Suprapubic skin (tissue), 4 donors: ENCODE results near the gene ATXN1.

ENCODE experiments used
- POLR2A ChIP-seq, 2 donors: fragments of 450-650 bp; IDR thresholded peaks; one replicate each; pipeline ENCODE4 v1.6.1; 2017; ENCODE audit warnings: antibody characterized with exemption in 2 of 2, mild to moderate bottlenecking in 2 of 2, moderate library complexity in 2 of 2
- POLR2AphosphoS5 ChIP-seq, 3 donors: sonication (generic); formaldehyde crosslinking; IDR thresholded peaks; one replicate each; pipeline ENCODE4 v1.6.1; 2017; ENCODE audit warnings: antibody characterized with exemption in 3 of 3

DNA sequence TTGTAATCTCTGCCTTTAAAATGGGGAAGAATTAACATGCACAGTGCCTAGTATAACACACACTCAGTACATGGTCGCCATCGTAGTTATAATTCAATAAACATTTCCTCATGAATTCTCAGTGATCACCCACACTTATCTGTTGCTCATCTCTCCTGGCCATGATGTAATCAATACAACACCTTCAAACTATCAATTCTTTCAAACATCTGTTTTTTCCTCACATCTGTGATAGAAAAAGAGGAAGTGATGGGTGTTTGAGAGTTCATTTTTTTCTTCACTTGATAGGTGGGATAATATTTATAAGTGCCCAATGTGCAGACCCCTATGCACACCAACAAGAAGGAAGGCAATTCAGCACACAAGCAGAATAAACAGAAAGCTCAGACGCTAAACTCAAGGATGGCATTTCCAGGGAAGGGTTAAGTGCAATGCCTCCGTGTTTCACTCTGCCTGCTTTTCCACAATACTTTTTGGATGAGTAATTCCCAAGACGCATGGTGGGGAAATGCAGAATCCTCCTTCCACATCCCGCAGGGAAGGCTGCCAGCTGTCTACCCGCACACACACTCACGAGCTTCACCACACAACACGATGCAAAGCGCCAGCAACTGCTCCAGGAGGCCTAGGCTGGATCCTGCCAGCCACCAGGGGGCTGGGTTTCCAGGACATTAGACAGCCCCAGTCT lies 422.5 kb downstream of the ATXN1 start:
- TF ChIP-seq POLR2A (IDR thresholded peaks at IDR 0.05): no peak
- peak in 2 of 3 donors; percentile 69 to 84 for TF ChIP-seq POLR2AphosphoS5 (IDR thresholded peaks at IDR 0.05)
